H1 (cell line): ENCODE results near the gene RAB24. TPM values are rescaled to one million over a fixed set of nuclear protein-coding genes. Genes with fewer than 3 reads are reported as not detected.

ENCODE experiments used
- CTCF ChIA-PET: fragments of 300-600 bp; sonication (Branson Sonifier 250); formaldehyde crosslinking; loops from one replicate; lab custom pipeline; 2021; ENCODE audit not compliant: partially characterized antibody; lab: Charles Lee
- POLR2A ChIA-PET: fragments of 300-600 bp; sonication (Branson Sonifier 250); formaldehyde crosslinking; loops from one replicate; lab custom pipeline; 2021; ENCODE audit warnings: inconsistent platforms; ENCODE audit not compliant: partially characterized antibody; lab: Charles Lee
- DNase-seq, 2 experiments: peaks; one replicate each; pipeline versions ENCODE4 v3.0.0 to v3.0.0-alpha.2; 2010 to 2022; ENCODE audit warnings: low spot score in 2 of 2, low read depth in 1 of 2, mixed read lengths in 1 of 2
- FAIRE-seq: peaks from 2 replicates; lab custom pipeline; 2011; peaks lifted over from hg19 to GRCh38; lab: Jason Lieb, UNC
- H2AFZ ChIP-seq: 2 replicates; pipeline ENCODE4 v1.8.1; 2012; ENCODE audit warnings: low read length, inconsistent platforms
- H2AK5ac ChIP-seq: 2 replicates; pipeline ENCODE4 v1.6.1; 2013; ENCODE audit warnings: low read depth, low read length
- H2BK120ac ChIP-seq: replicated peaks from 2 replicates; pipeline ENCODE3; 2013; ENCODE audit warnings: low read depth, low read length, inconsistent platforms
- H2BK12ac ChIP-seq: 2 replicates; pipeline ENCODE4 v1.6.1; 2013; ENCODE audit warnings: low read depth, low read length
- H2BK15ac ChIP-seq: 2 replicates; pipeline ENCODE4 v1.6.1; 2013; ENCODE audit warnings: low read length
- H2BK20ac ChIP-seq: 2 replicates; pipeline ENCODE4 v1.6.1; 2013; ENCODE audit warnings: low read length
- H2BK5ac ChIP-seq: 2 replicates; pipeline ENCODE4 v1.6.1; 2013; ENCODE audit warnings: low read depth, low read length
- H3K14ac ChIP-seq: 2 replicates; pipeline ENCODE4 v1.6.1; 2013; ENCODE audit warnings: inconsistent platforms; ENCODE audit not compliant: insufficient read length
- H3K18ac ChIP-seq: 2 replicates; pipeline ENCODE4 v1.6.1; 2013; ENCODE audit warnings: low read length; ENCODE audit errors: extremely low read depth
- H3K23ac ChIP-seq: 2 replicates; pipeline ENCODE4 v1.6.1; 2013; ENCODE audit warnings: inconsistent platforms; ENCODE audit not compliant: insufficient read length
- H3K23me2 ChIP-seq: 2 replicates; pipeline ENCODE4 v1.6.1; 2013; ENCODE audit warnings: low read depth, low read length
- H3K27ac ChIP-seq: 2 replicates; pipeline ENCODE4 v1.6.1; 2011; ENCODE audit warnings: low read depth, low read length, inconsistent platforms
- H3K27me3 ChIP-seq, 4 experiments: replicated peaks in 1 of 4; 1 replicate in 1 of 4; 2 replicates in 3 of 4; pipeline versions ENCODE4 v1.6.1 to v1.8.1; 2011 to 2013; ENCODE audit warnings: low read length in 3 of 4, mild to moderate bottlenecking in 3 of 4, inconsistent platforms in 2 of 4, mixed read lengths in 2 of 4, moderate library complexity in 1 of 4; ENCODE audit not compliant: control insufficient read depth in 3 of 4, insufficient read depth in 3 of 4; ENCODE audit errors: extremely low read depth in 1 of 4
- H3K36me3 ChIP-seq, 4 experiments: 2 replicates each; pipeline versions ENCODE4 v1.6.1 to v1.8.1; 2011 to 2013; ENCODE audit warnings: mild to moderate bottlenecking in 4 of 4, low read length in 3 of 4, moderate library complexity in 2 of 4, control low read depth in 1 of 4, inconsistent platforms in 1 of 4; ENCODE audit not compliant: insufficient read depth in 4 of 4, control insufficient read depth in 2 of 4
- H3K4ac ChIP-seq: replicated peaks from 2 replicates; pipeline ENCODE3; 2013; ENCODE audit warnings: low read length, low read depth, mixed read lengths, inconsistent platforms; ENCODE audit not compliant: insufficient read length
- H3K4me1 ChIP-seq, 4 experiments: replicated peaks in 1 of 4; 1 replicate in 1 of 4; 2 replicates in 3 of 4; pipeline versions ENCODE4 v1.6.1 to v1.8.1; 2011 to 2013; ENCODE audit warnings: low read length in 3 of 4, inconsistent platforms in 2 of 4, mixed read lengths in 1 of 4; ENCODE audit not compliant: insufficient read depth in 4 of 4, control insufficient read depth in 3 of 4
- H3K4me2 ChIP-seq, 2 experiments: 2 replicates each; pipeline versions ENCODE4 v1.6.1 to v1.8.1; 2011 to 2013; ENCODE audit warnings: low read depth in 2 of 2, low read length in 2 of 2, control low read depth in 1 of 2, inconsistent platforms in 1 of 2, mild to moderate bottlenecking in 1 of 2; ENCODE audit not compliant: insufficient read depth in 1 of 2
- H3K4me3 ChIP-seq, 4 experiments: fragments of 200-600, 300-600 bp in 1 of 4; sonication (generic), shearing (Covaris generic), sonication (Bioruptor Twin) in 1 of 4; 2 replicates each; pipeline versions ENCODE4 v1.5.1 to v1.8.1; 2011 to 2016; ENCODE audit warnings: low read length in 4 of 4, low read depth in 3 of 4, control low read depth in 2 of 4, inconsistent platforms in 2 of 4, mild to moderate bottlenecking in 2 of 4, mixed read lengths in 1 of 4, moderate library complexity in 1 of 4; ENCODE audit not compliant: insufficient read depth in 2 of 4; ENCODE audit errors: extremely low read depth in 1 of 4
- H3K56ac ChIP-seq: replicated peaks from 2 replicates; pipeline ENCODE3; 2013; ENCODE audit warnings: low read depth, mild to moderate bottlenecking, mixed read lengths, low read length, inconsistent platforms; ENCODE audit not compliant: insufficient read length
- H3K79me1 ChIP-seq: 2 replicates; pipeline ENCODE4 v1.6.1; 2013; ENCODE audit warnings: low read depth, low read length, control low read depth
- H3K79me2 ChIP-seq, 2 experiments: 2 replicates each; pipeline versions ENCODE4 v1.6.1 to v1.8.1; 2012 to 2013; ENCODE audit warnings: low read length in 2 of 2, mild to moderate bottlenecking in 2 of 2, inconsistent platforms in 1 of 2; ENCODE audit not compliant: insufficient read depth in 2 of 2, control insufficient read depth in 1 of 2
- H3K9ac ChIP-seq, 4 experiments: replicated peaks in 1 of 4; 1 replicate in 1 of 4; 2 replicates in 3 of 4; pipeline versions ENCODE4 v1.6.1 to v1.8.1; 2011 to 2013; ENCODE audit warnings: low read depth in 3 of 4, low read length in 3 of 4, control low read depth in 2 of 4, mild to moderate bottlenecking in 2 of 4, moderate library complexity in 2 of 4, inconsistent platforms in 1 of 4; ENCODE audit errors: extremely low read depth in 1 of 4
- H3K9me3 ChIP-seq, 2 experiments: 2 replicates each; pipeline versions ENCODE4 v1.6.1 to v1.8.1; 2012 to 2013; ENCODE audit warnings: mild to moderate bottlenecking in 2 of 2, moderate library complexity in 2 of 2, control low read depth in 1 of 2, inconsistent platforms in 1 of 2, low read depth in 1 of 2, low read length in 1 of 2, mixed read lengths in 1 of 2; ENCODE audit not compliant: insufficient read depth in 2 of 2
- H4K20me1 ChIP-seq, 2 experiments: replicated peaks in 1 of 2; 2 replicates each; pipeline versions ENCODE3 to v1.8.1; 2011 to 2013; ENCODE audit warnings: inconsistent platforms in 2 of 2, low read length in 2 of 2, mild to moderate bottlenecking in 1 of 2; ENCODE audit not compliant: insufficient read depth in 2 of 2, control insufficient read depth in 1 of 2
- H4K5ac ChIP-seq: 2 replicates; pipeline ENCODE4 v1.6.1; 2013; ENCODE audit warnings: low read length, low read depth, mixed read lengths, inconsistent platforms; ENCODE audit not compliant: insufficient read length
- H4K8ac ChIP-seq: 2 replicates; pipeline ENCODE4 v1.8.0; 2013; ENCODE audit warnings: mild to moderate bottlenecking, moderate library complexity, low read length, inconsistent platforms; ENCODE audit not compliant: insufficient read depth; ENCODE audit errors: extremely low read depth
- H4K91ac ChIP-seq: replicated peaks from 2 replicates; pipeline ENCODE3; 2013; ENCODE audit warnings: low read length, mixed read lengths, inconsistent platforms; ENCODE audit not compliant: insufficient read length
- CBX8 ChIP-seq: fragments of 300-800, 300-1000 bp; sonication (generic); IDR thresholded peaks from 2 replicates; pipeline ENCODE4 v1.7.1; 2016; ENCODE audit warnings: low read depth, low read length, borderline replicate concordance
- CEBPB ChIP-seq: IDR thresholded peaks from 2 replicates; pipeline ENCODE4 v1.6.1; 2012; ENCODE audit warnings: low read depth, low read length
- CHD1 ChIP-seq: IDR thresholded peaks from 2 replicates; pipeline ENCODE4 v1.6.1; 2012; ENCODE audit warnings: low read depth, low read length, improper control_type of control experiment
- RFX5 ChIP-seq: IDR thresholded peaks from 2 replicates; pipeline ENCODE4 v1.6.1; 2011; ENCODE audit warnings: low read depth, low read length, improper control_type of control experiment, borderline replicate concordance
- SAP30 ChIP-seq: fragments of 300-600 bp; sonication (generic); IDR thresholded peaks from 2 replicates; pipeline ENCODE4 v1.7.1; 2012; ENCODE audit warnings: low read length, moderate library complexity, mild to moderate bottlenecking, inconsistent platforms; ENCODE audit not compliant: insufficient read depth, insufficient replicate concordance
- SIX5 ChIP-seq: IDR thresholded peaks from 2 replicates; pipeline ENCODE4 v1.6.1; 2011; ENCODE audit warnings: mild to moderate bottlenecking, low read depth, low read length
- SP2 ChIP-seq: IDR thresholded peaks from 2 replicates; pipeline ENCODE4 v1.6.1; 2012; ENCODE audit warnings: mild to moderate bottlenecking, low read length, inconsistent platforms
- SRF ChIP-seq: IDR thresholded peaks from 2 replicates; pipeline ENCODE4 v1.6.1; 2011; ENCODE audit warnings: mild to moderate bottlenecking, low read depth, low read length, moderate library complexity
- TAF7 ChIP-seq: optimal IDR thresholded peaks from 2 replicates; pipeline ENCODE3; 2011; ENCODE audit warnings: low read depth, mild to moderate bottlenecking, inconsistent platforms, low read length, moderate library complexity, borderline replicate concordance
- YY1 ChIP-seq: IDR thresholded peaks from 2 replicates; pipeline ENCODE4 v1.6.1; 2011; ENCODE audit warnings: low read depth, mild to moderate bottlenecking, low read length
- ZNF274 ChIP-seq: IDR thresholded peaks from 2 replicates; pipeline ENCODE4 v1.7.0; 2012; ENCODE audit warnings: low read length, borderline replicate concordance; ENCODE audit errors: extremely low read depth
- WGBS, 2 experiments: shearing (Covaris generic) in 1 of 2; methylation state at CpG; one replicate each; pipeline versions ENCODE4 v1.1.6 to v1.1.7; 2013 to 2015; ENCODE audit warnings: low lambda C conversion rate in 2 of 2, mixed read lengths in 2 of 2, inconsistent platforms in 1 of 2, low coverage in 1 of 2, missing lambda C conversion rate in 1 of 2; ENCODE audit not compliant: insufficient replicate concordance in 2 of 2, insufficient coverage in 1 of 2, insufficient read length in 1 of 2; ENCODE audit errors: extremely low coverage in 1 of 2, missing lambda C conversion rate in 1 of 2; 5-methylcytosine and 5-hydroxymethylcytosine counted together
- polyA plus RNA-seq, 7 experiments: library from polyadenylated mRNA; depleted of rRNA in 3 of 7; stranded (reverse) in 5 of 7; unstranded in 2 of 7; fragments of >200 nt in 5 of 7; fragments of 200-250 nt in 2 of 7; gene quantifications; 1 replicate in 5 of 7; 2 replicates in 1 of 7; 4 replicates in 1 of 7; pipeline versions ENCODE4 v1.2.1 to v1.2.3, GENCODE V29; 2011 to 2013; ENCODE audit warnings: missing spikeins in 2 of 7, mixed read lengths in 2 of 7
- total RNA-seq: library from RNA; stranded (reverse); fragmentation: NEBNext Ultra II Directional; extraction: Animal tissue kit (Norgen Biotek cat#: 25700); gene quantifications from 2 replicates; pipeline ENCODE4 v1.2.1, GENCODE V29; 2021
- TF ChIP-seq, protein P1 (sequence below): IDR thresholded peaks from 2 replicates; pipeline ENCODE4 v1.6.1; 2012; ENCODE audit warnings: inconsistent platforms
- TF ChIP-seq, protein P2 (sequence below): IDR thresholded peaks from 2 replicates; pipeline ENCODE4 v1.6.1; 2012; ENCODE audit warnings: inconsistent platforms

RAB24 gene
- total and polyA plus RNA-seq, 2 of the 8 experiments (the other 6 are each of a cell fraction or from before 2014, with no cell fraction given) = 18.8 to 33.8 TPM

- Histone ChIP-seq H3K4me1 (peaks cover 0 to 13% (median 4%) of the 10 kb centered on the region in 4 experiments; a peak in 3 of 7 replicates), H3K79me2 (peaks cover 15 to 70% of the 10 kb centered on the region in 2 experiments), H3K56ac (no peak overlapping the region), H2BK12ac (no peak overlapping the region), H3K36me3 (peaks cover 0 to 10% (median 4%) of the 10 kb centered on the region in 4 experiments; a peak in 4 of 8 replicates), H4K20me1 (peaks cover 5 to 7% of the 10 kb centered on the region in 2 experiments), H3K23ac (no peak overlapping the region), H3K79me1 (peaks cover 18% of the 10 kb centered on the region), H4K91ac (no peak overlapping the region), H2AK5ac (no peak overlapping the region), H3K4me2 (no peak overlapping the region), H3K9ac (no peak overlapping the region), H2BK15ac (no peak overlapping the region), H3K27ac (no peak overlapping the region), H3K14ac (no peak overlapping the region), H4K8ac (no peak overlapping the region), H3K27me3 (no peaks in the 10 kb centered on the region), H3K9me3 (no peaks in the 10 kb centered on the region), H3K4me3 (no peak overlapping the region), H2BK20ac (no peak overlapping the region), H3K18ac (no peak overlapping the region), H2BK5ac (no peak overlapping the region), H3K23me2 (peaks cover 8% of the 10 kb centered on the region), H2BK120ac (no peak overlapping the region), H3K4ac (no peak overlapping the region), H4K5ac (no peak overlapping the region), H2AFZ (no peak overlapping the region)
- CTCF ChIA-PET = interaction anchor here (0.8 to 2.4 kb wide), 4 partner anchors 11 to 38 kb away, joined by 3 to 18 read pairs (median 6); no protein-coding TSS in a partner anchor
- FAIRE-seq (no peak), DNase-seq (no peak)
- POLR2A ChIA-PET = no interaction called here
- WGBS, 2 experiments = 94% methylated on average over 4 of the region's 4 CpGs; no CpG with 5 or more reads in 1 of the 2 experiments
- TF ChIP-seq CBX8 = no peak
- no peak for TF ChIP-seq YY1
- no peak for TF ChIP-seq CEBPB
- no peak for TF ChIP-seq SAP30
- TF ChIP-seq, protein P1, sequence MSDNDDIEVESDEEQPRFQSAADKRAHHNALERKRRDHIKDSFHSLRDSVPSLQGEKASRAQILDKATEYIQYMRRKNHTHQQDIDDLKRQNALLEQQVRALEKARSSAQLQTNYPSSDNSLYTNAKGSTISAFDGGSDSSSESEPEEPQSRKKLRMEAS = no peak
- TF ChIP-seq TAF7 = no peak
- TF ChIP-seq, protein P2, sequence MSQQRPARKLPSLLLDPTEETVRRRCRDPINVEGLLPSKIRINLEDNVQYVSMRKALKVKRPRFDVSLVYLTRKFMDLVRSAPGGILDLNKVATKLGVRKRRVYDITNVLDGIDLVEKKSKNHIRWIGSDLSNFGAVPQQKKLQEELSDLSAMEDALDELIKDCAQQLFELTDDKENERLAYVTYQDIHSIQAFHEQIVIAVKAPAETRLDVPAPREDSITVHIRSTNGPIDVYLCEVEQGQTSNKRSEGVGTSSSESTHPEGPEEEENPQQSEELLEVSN = no peak
- no peak for TF ChIP-seq SP2
- TF ChIP-seq RFX5 = no peak
- no peak for TF ChIP-seq SRF
- TF ChIP-seq CHD1 = no peak
- TF ChIP-seq SIX5 = no peak
- no peak for TF ChIP-seq ZNF274
Observed at GRCh38 chr5:177347699-177348098, 44.2 kb upstream of the RAB24 start.
